ENCODE measurements around the gene TRABD.

Gene TRABD

GRCh38 chr22:50205781-50206569 lies 20.3 kb downstream of the TRABD start:
- DNase-seq: no peak

DNA sequence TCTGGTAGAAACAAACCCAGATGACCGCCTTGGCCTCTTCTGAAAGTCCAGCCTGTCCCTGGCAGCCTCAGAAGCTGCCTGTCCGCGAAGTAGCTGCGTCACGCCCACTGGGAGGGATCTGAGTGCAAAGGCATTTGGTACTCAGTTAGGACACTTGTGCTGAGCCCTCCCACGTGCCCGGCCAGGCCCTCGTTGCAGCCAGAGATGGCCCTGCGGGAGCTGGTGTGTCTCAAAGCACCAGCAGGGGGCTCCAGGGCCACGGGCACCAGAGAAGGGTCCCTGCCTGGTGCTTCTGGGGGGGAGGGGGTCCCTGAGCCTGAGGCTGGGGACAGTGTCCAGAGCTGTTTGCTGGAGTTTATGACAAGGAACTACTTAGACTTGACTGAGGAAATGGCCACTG lies 20.9 kb downstream of the TRABD start:
- no peak for DNase-seq

- no peak for DNase-seq
Measured at GRCh38 chr22:50207383-50208140, 21.8 kb downstream of the TRABD start.

DNA sequence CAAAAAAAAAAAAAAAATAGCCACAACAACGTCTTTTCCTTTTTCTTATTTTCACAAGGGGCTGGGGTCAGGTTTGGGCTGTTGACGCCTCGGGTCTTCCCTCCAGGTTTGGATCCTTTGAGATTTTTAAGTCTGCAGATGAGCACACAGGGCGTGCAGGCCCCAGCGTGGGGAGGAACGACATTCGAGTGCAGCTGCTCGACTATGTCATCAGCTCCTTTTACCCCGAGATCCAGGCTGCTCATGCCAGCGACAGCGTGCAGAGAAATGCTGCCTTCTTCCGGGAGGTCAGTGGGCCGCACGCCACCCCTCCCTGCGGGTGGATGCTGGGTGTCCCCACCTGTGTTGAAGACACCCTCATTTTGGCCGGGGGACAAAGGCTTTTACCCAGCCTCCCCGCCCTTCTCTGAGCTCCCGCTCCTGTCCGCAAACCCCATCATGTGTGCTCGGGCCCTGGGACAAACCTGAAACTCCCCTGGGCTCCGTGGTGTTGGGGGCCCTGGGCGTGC lies 22.8 kb downstream of the TRABD start:
- no peak for DNase-seq

DNA sequence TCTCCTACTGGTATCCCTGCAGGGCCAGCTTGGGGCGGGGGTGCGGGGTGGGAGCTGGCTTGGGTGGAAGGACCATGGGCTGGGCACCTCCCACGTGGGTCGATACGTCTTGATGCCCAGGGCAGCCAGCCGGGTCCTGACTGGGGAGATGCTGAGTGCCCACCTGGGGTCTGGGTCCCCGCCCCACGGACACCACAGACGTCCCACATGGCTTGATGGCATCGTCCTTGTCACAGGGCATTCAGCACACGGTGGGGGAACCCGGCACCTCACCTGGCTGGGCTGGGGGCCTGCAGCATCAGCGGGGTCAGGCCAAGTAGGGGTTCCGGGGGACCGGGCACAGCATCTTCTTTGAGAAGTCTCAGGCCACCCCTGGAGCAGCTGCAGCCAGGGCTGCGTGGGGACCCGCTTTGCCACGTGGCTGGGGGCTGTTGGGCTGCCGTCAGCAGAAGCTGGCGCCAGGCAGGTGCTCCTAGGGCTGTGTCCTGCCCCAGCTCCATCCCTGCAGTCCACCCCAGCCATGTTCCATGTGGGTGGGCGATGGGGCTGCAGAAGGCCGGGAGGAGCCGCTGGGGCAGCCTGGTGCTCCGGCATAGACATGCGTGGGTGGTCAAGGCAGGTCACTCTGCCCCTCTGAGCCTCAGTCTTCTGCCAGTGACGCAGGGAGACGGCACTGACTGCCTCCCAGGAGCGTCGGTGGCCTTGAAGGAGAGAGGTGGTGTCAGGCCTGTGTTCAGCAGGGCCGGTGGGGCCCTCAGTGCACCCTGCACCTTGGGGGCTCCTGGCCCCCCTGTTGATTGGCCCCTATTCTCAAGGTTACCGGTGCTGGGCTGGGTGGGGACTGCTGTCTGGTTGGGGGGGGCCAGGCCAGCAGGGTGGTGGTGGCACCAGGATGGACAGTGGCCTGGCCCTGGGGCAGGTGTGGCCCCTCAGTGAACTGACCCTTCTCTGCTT lies 23.5 kb downstream of the TRABD start:
- no peak for DNase-seq

- peak; percentile 64 to 73 for DNase-seq
Measured at GRCh38 chr22:50209893-50210292, 24.2 kb downstream of the TRABD start.

- DNase-seq: no peak
Measured at GRCh38 chr22:50210378-50211139, 24.8 kb downstream of the TRABD start.

DNA sequence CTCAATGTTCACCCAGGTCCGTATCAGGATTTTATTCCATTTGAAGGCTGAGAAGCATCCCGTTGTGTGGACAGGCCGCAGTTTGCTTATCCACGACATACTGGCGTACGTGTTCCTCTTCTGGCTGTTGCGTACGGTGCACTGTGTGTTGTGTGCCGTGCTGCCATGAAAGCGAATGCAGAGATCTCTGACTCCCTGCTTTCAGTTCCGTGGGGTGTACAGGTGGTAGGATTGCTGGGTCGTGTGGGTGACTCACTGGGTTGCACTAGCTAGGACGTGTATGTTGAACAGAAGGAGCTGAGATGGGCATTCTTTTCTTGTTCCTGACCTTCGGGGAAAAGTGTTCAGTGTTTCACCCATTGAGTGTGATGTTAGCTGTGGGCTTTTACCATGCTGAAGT lies 25.4 kb downstream of the TRABD start:
- DNase-seq: no peak

DNA sequence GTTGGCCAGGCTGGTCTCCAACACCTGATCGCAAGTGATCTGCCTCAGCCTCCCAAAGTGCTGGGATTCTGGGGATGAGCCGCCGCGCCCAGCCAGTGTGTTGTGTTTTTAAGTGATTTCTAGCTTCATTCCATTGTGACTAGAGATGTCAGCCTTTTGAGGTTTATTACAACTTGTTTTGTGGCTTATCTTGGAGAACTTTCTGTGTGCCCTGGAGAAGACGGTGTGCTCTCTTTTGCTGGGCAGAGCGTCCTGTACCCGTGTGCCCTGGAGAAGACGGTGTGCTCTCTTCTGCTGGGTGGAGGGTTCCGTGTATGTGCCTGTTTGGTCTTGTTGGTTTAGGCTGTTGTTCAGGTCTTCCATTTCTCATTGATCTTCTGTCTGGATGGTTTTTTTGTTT lies 27.6 kb downstream of the TRABD start:
- DNase-seq: no peak

- no peak for DNase-seq
Measured at GRCh38 chr22:50215297-50216054, 29.8 kb downstream of the TRABD start.

DNA sequence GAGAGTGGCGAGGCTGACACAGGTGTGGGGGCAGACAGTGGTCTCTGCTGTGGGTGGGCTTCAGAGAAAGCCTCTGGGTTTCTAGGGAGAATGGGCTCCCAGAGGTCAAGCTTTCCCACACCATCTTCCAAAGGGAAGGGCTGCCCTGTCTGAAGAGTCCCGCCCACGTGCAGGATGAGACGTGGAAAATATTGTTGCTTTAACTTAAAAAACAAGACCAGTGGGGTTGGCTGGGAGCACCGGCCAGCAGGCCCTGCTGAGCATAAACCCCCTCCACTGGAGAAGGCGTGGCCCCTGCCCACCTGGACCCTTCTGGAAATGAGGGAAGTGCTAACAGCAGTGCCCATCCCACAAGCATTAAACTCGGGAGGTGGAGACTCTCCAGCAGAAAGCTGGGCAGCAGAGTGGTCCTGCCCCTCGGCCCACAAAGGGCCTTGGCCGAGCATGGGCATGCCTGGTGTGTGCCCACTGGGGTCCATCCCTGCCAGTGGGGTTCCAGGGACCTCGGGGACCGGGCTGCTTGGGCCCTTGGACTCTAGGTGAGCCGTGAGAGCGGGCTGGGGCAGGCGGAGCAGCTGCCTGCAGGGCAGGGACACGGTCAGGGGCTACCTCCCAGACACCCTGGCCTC lies 30.5 kb downstream of the TRABD start:
- no peak for DNase-seq

GRCh38 chr22:50216684-50217520 lies 31.2 kb downstream of the TRABD start:
- DNase-seq: no peak

- DNase-seq: no peak
Measured at GRCh38 chr22:50217543-50218152, 31.9 kb downstream of the TRABD start.

GRCh38 chr22:50218153-50218995 lies 32.7 kb downstream of the TRABD start:
- DNase-seq: no peak

GRCh38 chr22:50218996-50219727 lies 33.4 kb downstream of the TRABD start:
- no peak for DNase-seq

DNA sequence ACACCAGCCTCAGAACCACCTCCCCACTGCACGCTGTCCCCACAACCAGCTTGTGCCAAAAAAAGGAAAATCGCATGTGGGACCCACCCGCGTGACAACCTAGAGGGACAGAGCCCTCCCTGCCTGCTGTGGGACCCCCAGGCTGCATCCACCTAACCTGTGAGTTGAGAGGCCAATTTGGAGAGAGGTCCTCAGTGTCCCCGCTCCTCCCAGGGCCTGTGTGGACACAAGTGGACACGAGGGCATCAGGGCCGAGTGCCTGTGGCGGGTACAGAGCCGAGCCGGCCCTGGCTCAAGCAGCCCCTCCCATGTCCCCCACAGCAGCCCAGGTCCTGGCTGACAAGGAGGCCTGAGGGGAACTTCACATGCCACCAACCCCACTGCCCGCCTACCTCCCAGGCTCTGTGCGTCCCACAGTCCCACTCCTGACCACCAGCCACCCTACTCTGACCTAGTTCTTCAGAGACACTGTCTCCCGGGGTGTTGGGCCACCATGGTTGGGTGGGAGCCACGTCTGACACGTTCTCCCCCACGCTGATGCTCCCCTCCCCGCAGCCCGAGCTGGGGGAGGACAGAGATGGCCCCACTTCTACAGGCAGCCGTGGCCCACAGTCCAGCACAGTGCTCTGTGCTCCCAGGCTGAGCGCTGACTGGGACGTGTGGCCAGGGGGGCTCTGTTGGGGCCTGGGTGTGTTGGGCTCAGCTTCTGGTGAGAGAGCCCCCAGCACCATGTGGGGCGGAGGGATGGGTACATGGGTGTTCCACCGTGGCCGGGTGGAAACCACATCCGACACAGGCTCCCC lies 34.3 kb downstream of the TRABD start:
- no peak for DNase-seq
